Measurements from ENCODE around the gene SUN2.

Gene SUN2

GRCh38 chr22:38739300-38740055 lies 16.3 kb downstream of the SUN2 start:
- no peak for TF ChIP-seq PAX5 (IDR thresholded peaks at IDR 0.05; ENCODE audit: insufficient read depth, low read length, severe bottlenecking)
- no peak for TF ChIP-seq SPI1 (IDR thresholded peaks at IDR 0.05; ENCODE audit: low read depth, low read length)
- TF ChIP-seq POLR2A (IDR thresholded peaks at IDR 0.05; ENCODE audit: low read depth, low read length): 0 out of 2 replicates have a peak, but pooled peaks have one; percentile 44
- TF ChIP-seq POU2F2 (IDR thresholded peaks at IDR 0.05; ENCODE audit: low read depth, low read length): no peak
- no peak for TF ChIP-seq TAF1 (IDR thresholded peaks at IDR 0.05; ENCODE audit: low read depth, low read length)
- FAIRE-seq (no peak), DNase-seq (ENCODE audit: insufficient read length, low spot score) (no peak)

GRCh38 chr22:38738475-38739070 lies 17.2 kb downstream of the SUN2 start:
- no peak for FAIRE-seq
- TF ChIP-seq POU2F2 (IDR thresholded peaks at IDR 0.05; ENCODE audit: low read depth, low read length) (no peak), TAF1 (IDR thresholded peaks at IDR 0.05; ENCODE audit: low read depth, low read length) (no peak), PAX5 (IDR thresholded peaks at IDR 0.05; ENCODE audit: insufficient read depth, low read length, severe bottlenecking) (no peak), POLR2A (IDR thresholded peaks at IDR 0.05; ENCODE audit: low read depth, low read length) (no peak), POLR2AphosphoS5 (IDR thresholded peaks at IDR 0.05; ENCODE audit: low read depth, low read length) (peak; percentile 14; the same call in 1 of the 2 replicates), SPI1 (IDR thresholded peaks at IDR 0.05; ENCODE audit: low read depth, low read length) (no peak)
- DNase-seq (ENCODE audit: insufficient read length, low spot score): no peak

- no peak for TF ChIP-seq TAF1 (IDR thresholded peaks at IDR 0.05; ENCODE audit: low read depth, low read length)
- no peak for TF ChIP-seq SPI1 (IDR thresholded peaks at IDR 0.05; ENCODE audit: low read depth, low read length)
- no peak for TF ChIP-seq POLR2AphosphoS5 (IDR thresholded peaks at IDR 0.05; ENCODE audit: low read depth, low read length)
- no peak for TF ChIP-seq POU2F2 (IDR thresholded peaks at IDR 0.05; ENCODE audit: low read depth, low read length)
- TF ChIP-seq POLR2A (IDR thresholded peaks at IDR 0.05; ENCODE audit: low read depth, low read length): no peak
- TF ChIP-seq PAX5 (IDR thresholded peaks at IDR 0.05; ENCODE audit: insufficient read depth, low read length, severe bottlenecking): no peak
- DNase-seq (ENCODE audit: insufficient read length, low spot score) (no peak), FAIRE-seq (no peak)
These were observed 18.3 kb downstream of the SUN2 start for GRCh38 chr22:38737302-38738060.

- FAIRE-seq (no peak), DNase-seq (ENCODE audit: insufficient read length, low spot score) (no peak)
- no peak for TF ChIP-seq PAX5 (IDR thresholded peaks at IDR 0.05; ENCODE audit: insufficient read depth, low read length, severe bottlenecking)
- no peak for TF ChIP-seq TAF1 (IDR thresholded peaks at IDR 0.05; ENCODE audit: low read depth, low read length)
- TF ChIP-seq POU2F2 (IDR thresholded peaks at IDR 0.05; ENCODE audit: low read depth, low read length): no peak
- TF ChIP-seq POLR2AphosphoS5 (IDR thresholded peaks at IDR 0.05; ENCODE audit: low read depth, low read length): no peak
- TF ChIP-seq POLR2A (IDR thresholded peaks at IDR 0.05; ENCODE audit: low read depth, low read length): no peak
- no peak for TF ChIP-seq SPI1 (IDR thresholded peaks at IDR 0.05; ENCODE audit: low read depth, low read length)
These were observed 19.6 kb downstream of the SUN2 start for GRCh38 chr22:38736257-38736570.

- TF ChIP-seq POLR2A (IDR thresholded peaks at IDR 0.05; ENCODE audit: low read depth, low read length) (peak; percentile 21; the same call in 1 of the 2 replicates), SPI1 (IDR thresholded peaks at IDR 0.05; ENCODE audit: low read depth, low read length) (no peak), TAF1 (IDR thresholded peaks at IDR 0.05; ENCODE audit: low read depth, low read length) (no peak), POLR2AphosphoS5 (IDR thresholded peaks at IDR 0.05; ENCODE audit: low read depth, low read length) (peak; percentile 68), POU2F2 (IDR thresholded peaks at IDR 0.05; ENCODE audit: low read depth, low read length) (no peak)
- DNase-seq (ENCODE audit: insufficient read length, low spot score) (no peak), FAIRE-seq (no peak)
These were observed 20.1 kb downstream of the SUN2 start for GRCh38 chr22:38735465-38736256.

GRCh38 chr22:38735126-38735464 lies 20.7 kb downstream of the SUN2 start:
- FAIRE-seq: no peak

GRCh38 chr22:38734421-38735100 lies 21.2 kb downstream of the SUN2 start:
- DNase-seq (ENCODE audit: insufficient read length, low spot score) (no peak), FAIRE-seq (no peak)
- TF ChIP-seq SPI1 (IDR thresholded peaks at IDR 0.05; ENCODE audit: low read depth, low read length): no peak
- TF ChIP-seq POU2F2 (IDR thresholded peaks at IDR 0.05; ENCODE audit: low read depth, low read length): no peak
- no peak for TF ChIP-seq POLR2A (IDR thresholded peaks at IDR 0.05; ENCODE audit: low read depth, low read length)
- no peak for TF ChIP-seq PAX5 (IDR thresholded peaks at IDR 0.05; ENCODE audit: insufficient read depth, low read length, severe bottlenecking)
- no peak for TF ChIP-seq POLR2AphosphoS5 (IDR thresholded peaks at IDR 0.05; ENCODE audit: low read depth, low read length)
- no peak for TF ChIP-seq TAF1 (IDR thresholded peaks at IDR 0.05; ENCODE audit: low read depth, low read length)

More at GRCh38 chr22:38735126-38735464, 20.7 kb downstream of the SUN2 start:
- DNase-seq (ENCODE audit: insufficient read length, low spot score): no peak
- no peak for TF ChIP-seq PAX5 (IDR thresholded peaks at IDR 0.05; ENCODE audit: insufficient read depth, low read length, severe bottlenecking)

- no peak for TF ChIP-seq SPI1 (IDR thresholded peaks at IDR 0.05; ENCODE audit: low read depth, low read length)
- no peak for TF ChIP-seq TAF1 (IDR thresholded peaks at IDR 0.05; ENCODE audit: low read depth, low read length)
- no peak for TF ChIP-seq PAX5 (IDR thresholded peaks at IDR 0.05; ENCODE audit: insufficient read depth, low read length, severe bottlenecking)
- 0 out of 2 replicates have a peak, but pooled peaks have one; percentile 3 for TF ChIP-seq POU2F2 (IDR thresholded peaks at IDR 0.05; ENCODE audit: low read depth, low read length)
- TF ChIP-seq POLR2A (IDR thresholded peaks at IDR 0.05; ENCODE audit: low read depth, low read length): no peak; the same call in 1 of the 2 replicates
- no peak; the same call in 1 of the 2 replicates for TF ChIP-seq POLR2AphosphoS5 (IDR thresholded peaks at IDR 0.05; ENCODE audit: low read depth, low read length)
- DNase-seq (ENCODE audit: insufficient read length, low spot score) (no peak), FAIRE-seq (peak; percentile 26)
These were observed 21.9 kb downstream of the SUN2 start for GRCh38 chr22:38733724-38734381.

Measured in GM12891 (cell line).